ENCODE measurements around the gene WWC2.

The WWC2 gene

DNA sequence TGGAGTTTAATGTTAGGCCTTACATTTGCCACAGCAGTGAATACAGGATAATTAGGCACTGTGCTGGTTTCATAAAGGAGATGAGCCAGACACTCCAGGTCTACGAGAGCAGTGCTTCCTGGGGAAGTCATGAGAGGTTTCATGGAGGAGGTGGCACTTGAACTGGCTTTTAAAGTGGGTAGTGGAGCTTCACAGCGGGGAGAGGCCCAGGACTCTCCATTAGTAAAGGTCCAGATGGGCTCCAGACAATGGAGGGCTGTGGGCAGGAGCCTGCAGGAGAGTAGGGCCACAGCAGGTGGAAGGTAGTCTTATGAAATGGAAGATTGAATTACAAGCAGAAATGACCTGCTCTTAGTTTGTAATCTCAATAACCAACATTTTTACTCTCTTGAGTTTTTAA lies 192.0 kb downstream of the WWC2 start:
- no peak overlapping the region for H3K27ac ChIP-seq (ENCODE audit: low read depth, low read length)
- H3K4me1 ChIP-seq (ENCODE audit: control insufficient read depth in 5 of 5, insufficient read depth in 5 of 5, low read length in 5 of 5), result peaks cover 0 to 3% (median 0%) of the 10 kb centered on the region in 5 donors
- no peak overlapping the region for H3K4me3 ChIP-seq (ENCODE audit: low read depth in 1 of 5, low read length in 5 of 5)
- H3K9me3 ChIP-seq (ENCODE audit: control insufficient read depth in 5 of 5, low read length in 5 of 5), result no peaks in the 10 kb centered on the region
- H3K9ac ChIP-seq (ENCODE audit: low read length in 5 of 5), result no peak overlapping the region
- no peaks in the 10 kb centered on the region for H3K27me3 ChIP-seq (ENCODE audit: control insufficient read depth in 5 of 5, insufficient read depth in 4 of 5, low read length in 5 of 5)
- peaks cover 32 to 68% (median 56%) of the 10 kb centered on the region in 5 donors for H3K36me3 ChIP-seq (ENCODE audit: control insufficient read depth in 5 of 5, insufficient read depth in 5 of 5, low read length in 5 of 5)

GRCh38 chr4:183295711-183296110 lies 196.7 kb downstream of the WWC2 start:
- Histone ChIP-seq H3K4me3 (ENCODE audit: low read depth in 1 of 5, low read length in 5 of 5) (no peak overlapping the region), H3K36me3 (ENCODE audit: control insufficient read depth in 5 of 5, insufficient read depth in 5 of 5, low read length in 5 of 5) (peaks cover 21 to 47% (median 35%) of the 10 kb centered on the region in 5 donors), H3K9me3 (ENCODE audit: control insufficient read depth in 5 of 5, low read length in 5 of 5) (no peaks in the 10 kb centered on the region), H3K27me3 (ENCODE audit: control insufficient read depth in 5 of 5, insufficient read depth in 4 of 5, low read length in 5 of 5) (no peaks in the 10 kb centered on the region), H3K4me1 (ENCODE audit: control insufficient read depth in 5 of 5, insufficient read depth in 5 of 5, low read length in 5 of 5) (peaks cover 0 to 6% (median 0%) of the 10 kb centered on the region in 5 donors), H3K27ac (ENCODE audit: low read depth, low read length) (no peak overlapping the region), H3K9ac (ENCODE audit: low read length in 5 of 5) (no peak overlapping the region)

DNA sequence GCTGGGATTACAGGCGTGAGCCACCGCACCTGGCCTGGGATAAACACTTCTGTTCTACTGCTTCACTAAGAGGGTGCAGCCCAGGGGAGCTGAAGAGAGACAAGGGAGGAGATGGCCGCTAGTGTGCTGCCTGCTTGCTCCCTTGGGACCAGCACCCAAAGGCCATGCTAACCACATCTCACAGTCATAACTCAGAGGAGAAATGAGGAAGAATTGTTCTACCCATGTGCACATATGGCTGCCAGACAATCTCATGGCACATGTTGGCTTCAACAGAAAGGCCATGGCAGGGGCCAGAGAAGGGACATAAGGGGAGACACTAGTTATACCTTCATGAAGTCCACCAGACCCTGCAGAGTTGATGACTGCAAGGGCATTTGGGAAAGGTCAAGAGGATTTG lies 198.6 kb downstream of the WWC2 start:
- no peaks in the 10 kb centered on the region for H3K27me3 ChIP-seq (ENCODE audit: control insufficient read depth in 5 of 5, insufficient read depth in 4 of 5, low read length in 5 of 5)
- no peak overlapping the region for H3K4me3 ChIP-seq (ENCODE audit: low read depth in 1 of 5, low read length in 5 of 5)
- H3K27ac ChIP-seq (ENCODE audit: low read depth, low read length), result no peak overlapping the region
- H3K4me1 ChIP-seq (ENCODE audit: control insufficient read depth in 5 of 5, insufficient read depth in 5 of 5, low read length in 5 of 5), result peaks cover 0 to 8% (median 0%) of the 10 kb centered on the region in 5 donors
- H3K9me3 ChIP-seq (ENCODE audit: control insufficient read depth in 5 of 5, low read length in 5 of 5), result no peaks in the 10 kb centered on the region
- H3K36me3 ChIP-seq (ENCODE audit: control insufficient read depth in 5 of 5, insufficient read depth in 5 of 5, low read length in 5 of 5), result peaks cover 23 to 44% (median 29%) of the 10 kb centered on the region in 5 donors
- no peak overlapping the region for H3K9ac ChIP-seq (ENCODE audit: low read length in 5 of 5)

DNA sequence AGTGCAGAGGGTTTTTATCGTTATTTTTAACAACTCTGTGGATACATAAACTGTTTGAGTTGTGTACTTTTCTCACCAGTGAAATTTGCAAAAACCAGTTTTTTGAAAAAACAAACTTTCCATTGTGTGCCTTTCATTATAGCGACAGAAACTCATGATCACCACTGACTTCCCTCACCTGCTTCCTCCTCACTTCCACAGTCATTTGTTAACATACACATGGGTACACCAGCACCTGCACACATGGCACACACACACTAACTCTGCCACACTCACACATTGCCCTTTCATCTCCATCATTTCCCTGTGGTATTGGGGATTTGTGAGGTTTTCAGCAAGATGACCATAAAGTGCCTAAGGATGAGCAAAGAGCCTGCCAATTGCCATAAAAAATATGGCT lies 200.4 kb downstream of the WWC2 start:
- Histone ChIP-seq H3K9me3 (ENCODE audit: control insufficient read depth in 5 of 5, low read length in 5 of 5) (no peaks in the 10 kb centered on the region), H3K4me3 (ENCODE audit: low read depth in 1 of 5, low read length in 5 of 5) (no peak overlapping the region), H3K27me3 (ENCODE audit: control insufficient read depth in 5 of 5, insufficient read depth in 4 of 5, low read length in 5 of 5) (no peaks in the 10 kb centered on the region), H3K9ac (ENCODE audit: low read length in 5 of 5) (no peak overlapping the region), H3K36me3 (ENCODE audit: control insufficient read depth in 5 of 5, insufficient read depth in 5 of 5, low read length in 5 of 5) (peaks cover 16 to 40% (median 24%) of the 10 kb centered on the region in 5 donors), H3K4me1 (ENCODE audit: control insufficient read depth in 5 of 5, insufficient read depth in 5 of 5, low read length in 5 of 5) (peaks cover 0 to 8% (median 0%) of the 10 kb centered on the region in 5 donors), H3K27ac (ENCODE audit: low read depth, low read length) (no peak overlapping the region)

- H3K4me1 ChIP-seq (ENCODE audit: control insufficient read depth in 5 of 5, insufficient read depth in 5 of 5, low read length in 5 of 5), result peaks cover 0 to 8% (median 0%) of the 10 kb centered on the region in 5 donors
- peaks cover 15 to 39% (median 19%) of the 10 kb centered on the region in 5 donors for H3K36me3 ChIP-seq (ENCODE audit: control insufficient read depth in 5 of 5, insufficient read depth in 5 of 5, low read length in 5 of 5)
- H3K9me3 ChIP-seq (ENCODE audit: control insufficient read depth in 5 of 5, low read length in 5 of 5), result no peaks in the 10 kb centered on the region
- no peak overlapping the region for H3K27ac ChIP-seq (ENCODE audit: low read depth, low read length)
- no peaks in the 10 kb centered on the region for H3K27me3 ChIP-seq (ENCODE audit: control insufficient read depth in 5 of 5, insufficient read depth in 4 of 5, low read length in 5 of 5)
- no peak overlapping the region for H3K9ac ChIP-seq (ENCODE audit: low read length in 5 of 5)
- no peak overlapping the region for H3K4me3 ChIP-seq (ENCODE audit: low read depth in 1 of 5, low read length in 5 of 5)
These were observed 201.0 kb downstream of the WWC2 start for GRCh38 chr4:183300070-183300469.

- Histone ChIP-seq H3K9ac (ENCODE audit: low read length in 5 of 5) (peak overlapping the region in 1 of 5 donors; percentile 11), H3K4me3 (ENCODE audit: low read depth in 1 of 5, low read length in 5 of 5) (no peak overlapping the region), H3K36me3 (ENCODE audit: control insufficient read depth in 5 of 5, insufficient read depth in 5 of 5, low read length in 5 of 5) (peaks cover 12 to 33% (median 18%) of the 10 kb centered on the region in 5 donors), H3K4me1 (ENCODE audit: control insufficient read depth in 5 of 5, insufficient read depth in 5 of 5, low read length in 5 of 5) (peaks cover 0 to 8% (median 0%) of the 10 kb centered on the region in 5 donors), H3K9me3 (ENCODE audit: control insufficient read depth in 5 of 5, low read length in 5 of 5) (no peaks in the 10 kb centered on the region), H3K27ac (ENCODE audit: low read depth, low read length) (no peak overlapping the region), H3K27me3 (ENCODE audit: control insufficient read depth in 5 of 5, insufficient read depth in 4 of 5, low read length in 5 of 5) (no peaks in the 10 kb centered on the region)
These were observed 201.6 kb downstream of the WWC2 start for GRCh38 chr4:183300655-183301054.

- no peaks in the 10 kb centered on the region for H3K27me3 ChIP-seq (ENCODE audit: control insufficient read depth in 5 of 5, insufficient read depth in 4 of 5, low read length in 5 of 5)
- H3K9ac ChIP-seq (ENCODE audit: low read length in 5 of 5), result no peak overlapping the region
- no peak overlapping the region for H3K27ac ChIP-seq (ENCODE audit: low read depth, low read length)
- no peaks in the 10 kb centered on the region for H3K9me3 ChIP-seq (ENCODE audit: control insufficient read depth in 5 of 5, low read length in 5 of 5)
- H3K4me3 ChIP-seq (ENCODE audit: low read depth in 1 of 5, low read length in 5 of 5), result no peak overlapping the region
- peaks cover 0 to 21% (median 12%) of the 10 kb centered on the region in 5 donors for H3K36me3 ChIP-seq (ENCODE audit: control insufficient read depth in 5 of 5, insufficient read depth in 5 of 5, low read length in 5 of 5)
- H3K4me1 ChIP-seq (ENCODE audit: control insufficient read depth in 5 of 5, insufficient read depth in 5 of 5, low read length in 5 of 5), result peaks cover 0 to 8% (median 0%) of the 10 kb centered on the region in 5 donors
These were observed 204.2 kb downstream of the WWC2 start for GRCh38 chr4:183303301-183303700.

GRCh38 chr4:183304067-183304466 lies 205.0 kb downstream of the WWC2 start:
- no peak overlapping the region for H3K4me3 ChIP-seq (ENCODE audit: low read depth in 1 of 5, low read length in 5 of 5)
- no peaks in the 10 kb centered on the region for H3K9me3 ChIP-seq (ENCODE audit: control insufficient read depth in 5 of 5, low read length in 5 of 5)
- no peak overlapping the region for H3K27ac ChIP-seq (ENCODE audit: low read depth, low read length)
- H3K9ac ChIP-seq (ENCODE audit: low read length in 5 of 5), result no peak overlapping the region
- H3K27me3 ChIP-seq (ENCODE audit: control insufficient read depth in 5 of 5, insufficient read depth in 4 of 5, low read length in 5 of 5), result no peaks in the 10 kb centered on the region
- peaks cover 0 to 8% (median 0%) of the 10 kb centered on the region in 5 donors for H3K4me1 ChIP-seq (ENCODE audit: control insufficient read depth in 5 of 5, insufficient read depth in 5 of 5, low read length in 5 of 5)
- peaks cover 0 to 18% (median 11%) of the 10 kb centered on the region in 5 donors for H3K36me3 ChIP-seq (ENCODE audit: control insufficient read depth in 5 of 5, insufficient read depth in 5 of 5, low read length in 5 of 5)

GRCh38 chr4:183304538-183304937 lies 205.5 kb downstream of the WWC2 start:
- H3K27me3 ChIP-seq (ENCODE audit: control insufficient read depth in 5 of 5, insufficient read depth in 4 of 5, low read length in 5 of 5), result no peaks in the 10 kb centered on the region
- H3K4me3 ChIP-seq (ENCODE audit: low read depth in 1 of 5, low read length in 5 of 5), result no peak overlapping the region
- no peak overlapping the region for H3K27ac ChIP-seq (ENCODE audit: low read depth, low read length)
- no peaks in the 10 kb centered on the region for H3K9me3 ChIP-seq (ENCODE audit: control insufficient read depth in 5 of 5, low read length in 5 of 5)
- no peak overlapping the region for H3K9ac ChIP-seq (ENCODE audit: low read length in 5 of 5)
- H3K36me3 ChIP-seq (ENCODE audit: control insufficient read depth in 5 of 5, insufficient read depth in 5 of 5, low read length in 5 of 5), result peaks cover 0 to 17% (median 9%) of the 10 kb centered on the region in 5 donors
- H3K4me1 ChIP-seq (ENCODE audit: control insufficient read depth in 5 of 5, insufficient read depth in 5 of 5, low read length in 5 of 5), result peaks cover 0 to 8% (median 0%) of the 10 kb centered on the region in 5 donors

GRCh38 chr4:183306811-183307210 lies 207.8 kb downstream of the WWC2 start:
- H3K9me3 ChIP-seq (ENCODE audit: control insufficient read depth in 5 of 5, low read length in 5 of 5), result no peaks in the 10 kb centered on the region
- H3K4me3 ChIP-seq (ENCODE audit: low read depth in 1 of 5, low read length in 5 of 5), result no peak overlapping the region
- H3K36me3 ChIP-seq (ENCODE audit: control insufficient read depth in 5 of 5, insufficient read depth in 5 of 5, low read length in 5 of 5), result peaks cover 0 to 19% (median 7%) of the 10 kb centered on the region in 5 donors
- H3K9ac ChIP-seq (ENCODE audit: low read length in 5 of 5), result no peak overlapping the region
- no peaks in the 10 kb centered on the region for H3K4me1 ChIP-seq (ENCODE audit: control insufficient read depth in 5 of 5, insufficient read depth in 5 of 5, low read length in 5 of 5)
- H3K27ac ChIP-seq (ENCODE audit: low read depth, low read length), result no peak overlapping the region
- no peaks in the 10 kb centered on the region for H3K27me3 ChIP-seq (ENCODE audit: control insufficient read depth in 5 of 5, insufficient read depth in 4 of 5, low read length in 5 of 5)

Measured in subcutaneous abdominal adipose tissue (tissue), 5 donors.